Measurements from ENCODE around the gene IL4R.

Gene IL4R

GRCh38 chr16:27373312-27373711, 59.5 kb downstream of the IL4R start:
- Histone ChIP-seq H3K4me2 (ENCODE audit: low read depth, low read length, poor library complexity, severe bottlenecking) (no peak overlapping the region), H3K79me2 (ENCODE audit: insufficient read depth, low read length) (no peaks in the 10 kb centered on the region), H3K4me3 (ENCODE audit: low read length, poor library complexity, severe bottlenecking) (no peak overlapping the region), H3F3A (ENCODE audit: low read depth) (no peaks in the 10 kb centered on the region), H2AFZ (ENCODE audit: low read length) (no peak overlapping the region), H3K9ac (ENCODE audit: low read depth, low read length, poor library complexity, severe bottlenecking) (no peak overlapping the region), H3K27me3 (ENCODE audit: insufficient read depth, low read length, poor library complexity, severe bottlenecking) (no peaks in the 10 kb centered on the region), H3K36me3 (ENCODE audit: insufficient read depth, low read length) (no peaks in the 10 kb centered on the region), H3K4me1 (ENCODE audit: insufficient read depth, low read length, poor library complexity, severe bottlenecking) (peaks cover 19% of the 10 kb centered on the region), H3K9me3 (ENCODE audit: insufficient read depth, low read depth, low read length) (peaks cover 3% of the 10 kb centered on the region; the same call in 1 of the 2 replicates), H3K9me2 (replicated peaks; ENCODE audit: low read depth, low read length) (no peaks in the 10 kb centered on the region), H4K20me1 (ENCODE audit: insufficient read depth, low read length, poor library complexity, severe bottlenecking) (no peaks in the 10 kb centered on the region)
- no peak for TF ChIP-seq CTCF (conservative IDR thresholded peaks at IDR 0.05; ENCODE audit: low read length)
- TF ChIP-seq EZH2phosphoT487 (IDR thresholded peaks at IDR 0.05; ENCODE audit: borderline replicate concordance) = no peak

GRCh38 chr16:27374221-27374803, 60.5 kb downstream of the IL4R start:
- 0 out of 2 replicates have a peak overlapping the region, but pooled peaks have one; percentile 34 for H2AFZ ChIP-seq (ENCODE audit: low read length)
- no peak overlapping the region for H3K4me3 ChIP-seq (ENCODE audit: low read length, poor library complexity, severe bottlenecking)

GRCh38 chr16:27374804-27375425, 61.1 kb downstream of the IL4R start:
- Histone ChIP-seq H3K4me1 (ENCODE audit: insufficient read depth, low read length, poor library complexity, severe bottlenecking) (peaks cover 19% of the 10 kb centered on the region), H3K4me3 (ENCODE audit: low read length, poor library complexity, severe bottlenecking) (no peak overlapping the region)

More at GRCh38 chr16:27374221-27374803, 60.5 kb downstream of the IL4R start:
- H3F3A ChIP-seq (ENCODE audit: low read depth) = no peaks in the 10 kb centered on the region
- no peaks in the 10 kb centered on the region for H4K20me1 ChIP-seq (ENCODE audit: insufficient read depth, low read length, poor library complexity, severe bottlenecking)
- TF ChIP-seq EZH2phosphoT487 (IDR thresholded peaks at IDR 0.05; ENCODE audit: borderline replicate concordance) = no peak
- no peak for TF ChIP-seq CTCF (conservative IDR thresholded peaks at IDR 0.05; ENCODE audit: low read length)
- H3K36me3 ChIP-seq (ENCODE audit: insufficient read depth, low read length) = no peaks in the 10 kb centered on the region
- no peak overlapping the region for H3K4me2 ChIP-seq (ENCODE audit: low read depth, low read length, poor library complexity, severe bottlenecking)
- no peak overlapping the region for H3K9ac ChIP-seq (ENCODE audit: low read depth, low read length, poor library complexity, severe bottlenecking)
- peaks cover 19% of the 10 kb centered on the region for H3K4me1 ChIP-seq (ENCODE audit: insufficient read depth, low read length, poor library complexity, severe bottlenecking)
- H3K9me3 ChIP-seq (ENCODE audit: insufficient read depth, low read depth, low read length) = peaks cover 3% of the 10 kb centered on the region; the same call in 1 of the 2 replicates
- H3K9me2 ChIP-seq (replicated peaks; ENCODE audit: low read depth, low read length) = no peaks in the 10 kb centered on the region
- H3K79me2 ChIP-seq (ENCODE audit: insufficient read depth, low read length) = no peaks in the 10 kb centered on the region
- H3K27me3 ChIP-seq (ENCODE audit: insufficient read depth, low read length, poor library complexity, severe bottlenecking) = no peaks in the 10 kb centered on the region

More at GRCh38 chr16:27374804-27375425, 61.1 kb downstream of the IL4R start:
- Histone ChIP-seq H2AFZ (ENCODE audit: low read length) (no peak overlapping the region), H3K36me3 (ENCODE audit: insufficient read depth, low read length) (no peaks in the 10 kb centered on the region), H3K9ac (ENCODE audit: low read depth, low read length, poor library complexity, severe bottlenecking) (no peak overlapping the region), H4K20me1 (ENCODE audit: insufficient read depth, low read length, poor library complexity, severe bottlenecking) (no peaks in the 10 kb centered on the region), H3K9me2 (replicated peaks; ENCODE audit: low read depth, low read length) (no peaks in the 10 kb centered on the region), H3K9me3 (ENCODE audit: insufficient read depth, low read depth, low read length) (peaks cover under 1% of the 10 kb centered on the region; the same call in 1 of the 2 replicates), H3K79me2 (ENCODE audit: insufficient read depth, low read length) (no peaks in the 10 kb centered on the region), H3F3A (ENCODE audit: low read depth) (no peaks in the 10 kb centered on the region), H3K4me2 (ENCODE audit: low read depth, low read length, poor library complexity, severe bottlenecking) (no peak overlapping the region), H3K27me3 (ENCODE audit: insufficient read depth, low read length, poor library complexity, severe bottlenecking) (no peaks in the 10 kb centered on the region)
- TF ChIP-seq CTCF (conservative IDR thresholded peaks at IDR 0.05; ENCODE audit: low read length) (peak; percentile 70), EZH2phosphoT487 (IDR thresholded peaks at IDR 0.05; ENCODE audit: borderline replicate concordance) (no peak)

Data from Loucy (cell line).